ENCODE data around the gene SLC2A4.
"Not testable (repeated sequence)": the region's sequence is repeated elsewhere in the genome, so short reads cannot be mapped to it uniquely, and the experiment has no call there.

Gene SLC2A4

GRCh38 chr17:7281074-7281952, at the start of gene SLC2A4:
Gene SLC2A4 (plus strand): TSS chr17:7281718. CDS start chr17:7281935, 217 bp downstream.
- DNase-seq (ENCODE audit: low spot score): peak; percentile 98

DNA sequence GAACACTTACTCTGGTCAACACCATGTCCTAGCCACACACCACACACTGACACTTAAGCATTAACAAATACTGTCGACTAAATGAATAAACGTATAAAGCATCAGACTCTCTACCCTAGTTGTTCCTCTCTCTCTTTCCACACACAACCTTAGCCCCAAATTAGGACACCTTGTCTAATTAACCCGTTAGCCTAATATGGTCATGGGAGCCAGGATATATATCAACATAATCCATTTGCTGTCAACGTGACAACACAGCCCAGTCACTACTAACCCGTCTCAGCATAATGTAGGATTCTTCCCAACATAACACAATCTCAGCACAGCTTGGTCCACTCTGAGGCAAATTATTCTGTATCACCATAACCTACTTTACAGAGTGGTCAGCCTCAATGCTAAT, 49.4 kb upstream of the SLC2A4 start:
- no peak for DNase-seq (ENCODE audit: low spot score)

GRCh38 chr17:7233701-7234082, 47.8 kb upstream of the SLC2A4 start:
- no peak for DNase-seq (ENCODE audit: low spot score)

GRCh38 chr17:7234083-7234951, 47.2 kb upstream of the SLC2A4 start, which contains the start of gene DVL2:
Gene DVL2 (minus strand): TSS chr17:7234517. CDS start chr17:7234262, 255 bp downstream.
- peak; percentile 97 for DNase-seq (ENCODE audit: low spot score)

DNA sequence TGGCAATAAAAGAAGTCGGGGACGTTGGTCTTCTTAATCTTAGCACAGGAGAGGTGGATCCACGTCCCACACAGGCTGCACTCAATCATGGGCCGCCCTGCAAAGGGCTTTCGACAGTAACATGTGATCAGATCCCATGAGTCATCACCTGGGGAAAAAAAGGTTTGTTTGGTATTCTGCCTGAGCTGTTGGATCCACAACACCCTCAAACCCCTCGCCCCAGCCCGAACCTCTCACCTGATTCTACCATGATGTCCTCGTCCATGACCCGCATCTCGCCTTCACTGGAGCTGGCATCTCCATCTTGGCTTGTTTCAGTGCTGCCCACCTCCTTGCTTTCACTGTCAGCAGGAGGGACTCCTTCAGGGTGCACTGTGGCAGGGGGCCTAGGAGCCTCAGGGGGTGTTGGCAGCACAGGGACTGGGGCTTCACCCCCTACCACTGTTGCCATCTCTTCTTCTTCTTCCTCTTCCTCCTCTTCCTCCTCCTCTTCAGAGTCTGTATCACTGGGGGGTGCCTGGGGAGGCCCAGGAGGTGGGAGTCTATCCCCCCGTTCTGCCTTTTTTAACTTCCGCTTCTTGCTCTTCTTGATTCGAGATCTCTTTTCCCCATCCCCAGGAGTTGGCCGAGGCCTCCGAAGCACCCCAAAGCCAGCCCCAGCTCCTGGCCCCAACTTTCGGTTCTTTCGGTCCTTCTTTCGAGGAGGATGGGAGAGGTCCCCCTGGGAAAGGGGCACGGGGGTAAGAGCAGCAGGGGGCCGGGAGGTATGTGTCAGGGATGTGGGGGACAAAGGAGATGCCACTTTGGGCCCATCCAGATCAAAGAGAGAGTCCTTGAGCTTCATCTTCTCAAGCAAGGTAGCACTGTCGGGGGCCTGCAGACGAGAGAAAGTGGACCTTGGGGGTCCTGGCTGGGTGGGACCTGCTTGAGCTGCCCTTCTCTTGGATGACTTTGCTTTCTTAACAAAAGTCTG, 45.5 kb upstream of the SLC2A4 start:
- peak; percentile 41 for DNase-seq (ENCODE audit: low spot score)

- no peak for DNase-seq (ENCODE audit: low spot score)
Measured at GRCh38 chr17:7236808-7237207, 44.7 kb upstream of the SLC2A4 start.

- no peak for DNase-seq (ENCODE audit: low spot score)
Measured at GRCh38 chr17:7237266-7237760, 44.2 kb upstream of the SLC2A4 start.

GRCh38 chr17:7237761-7238419, 43.6 kb upstream of the SLC2A4 start:
- DNase-seq (ENCODE audit: low spot score): peak; percentile 84

DNA sequence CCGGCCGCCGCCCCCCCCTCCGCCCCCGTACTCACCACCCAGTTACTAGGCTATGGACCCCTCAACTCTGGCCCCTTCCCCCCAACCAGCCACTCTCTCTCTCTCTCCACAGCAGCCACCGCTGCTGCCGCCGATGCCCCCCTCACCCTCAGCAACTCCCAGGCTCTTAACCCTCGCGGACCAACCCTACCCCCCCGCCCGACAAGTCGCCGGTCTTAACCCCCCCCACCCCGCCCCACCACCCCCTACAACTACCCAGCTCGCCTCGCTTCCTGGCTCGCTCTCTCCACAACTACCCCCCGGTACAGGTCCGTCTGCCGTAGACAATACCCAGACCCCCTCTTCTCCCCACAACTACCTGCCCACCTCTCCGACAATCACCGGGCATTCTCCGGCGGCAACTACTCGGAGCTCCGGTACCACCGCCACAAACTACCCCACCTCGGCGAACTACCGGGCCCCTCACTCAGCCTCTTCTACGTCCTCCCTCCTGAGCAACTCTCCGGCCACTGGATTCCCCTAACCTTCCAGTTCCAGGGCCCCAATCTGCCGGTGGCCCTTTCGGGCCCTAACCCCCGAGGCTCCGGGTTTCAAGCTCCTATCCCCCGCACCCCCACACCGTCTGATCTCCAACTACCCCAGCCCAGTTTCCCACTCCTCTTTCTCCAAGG, 43.0 kb upstream of the SLC2A4 start:
- DNase-seq (ENCODE audit: low spot score): peak; percentile 38

DNA sequence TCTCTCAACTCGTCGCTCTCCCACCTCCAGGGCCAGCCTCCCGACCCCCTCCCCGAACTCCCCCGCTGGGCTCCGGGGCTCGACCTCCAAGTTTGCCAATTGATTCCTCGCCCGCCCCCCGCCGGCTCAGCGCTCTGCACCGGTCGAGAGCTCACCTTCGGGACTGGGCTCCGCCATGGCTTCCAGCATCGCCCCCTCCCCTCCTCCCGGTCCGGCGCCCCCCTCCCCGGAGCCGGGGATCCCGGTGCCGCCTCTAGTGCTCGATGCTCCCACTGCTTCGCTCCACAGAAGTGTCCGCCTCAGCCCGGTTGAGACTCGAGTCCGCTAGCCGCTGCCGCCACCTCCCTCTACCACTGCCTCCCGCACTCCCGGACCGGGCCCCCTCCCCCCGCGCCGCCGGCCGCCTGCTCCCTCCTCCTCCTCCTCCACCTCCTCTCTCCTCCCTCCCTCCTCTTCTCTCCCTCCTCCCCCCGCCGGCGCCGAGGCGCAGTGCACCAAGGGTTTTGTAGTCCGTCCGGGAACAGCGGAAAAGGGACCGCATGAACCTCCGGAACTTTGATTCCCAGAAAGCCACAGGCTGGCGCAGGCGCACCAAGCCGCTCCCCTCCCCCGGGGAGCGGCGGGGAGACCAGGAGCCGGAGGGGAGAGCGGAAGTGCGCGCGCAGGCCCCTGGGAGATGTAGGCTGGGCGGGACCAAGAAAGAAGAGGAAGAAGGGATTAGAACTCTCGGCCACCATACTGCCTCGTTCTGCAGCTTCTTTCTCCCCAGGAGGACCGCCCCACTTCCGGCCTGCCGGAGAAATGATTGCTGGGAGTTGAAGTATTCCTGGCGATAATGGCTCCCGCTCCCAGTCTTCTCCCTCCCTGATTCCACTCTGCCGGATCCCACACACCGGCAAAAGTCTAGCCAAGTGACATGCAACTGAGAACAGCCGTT, 42.2 kb upstream of the SLC2A4 start, which contains the start of gene PHF23:
PHF23 (minus strand) TSS at position 367 of the 937 bp plus-strand sequence; CDS start at position 189, 178 bp downstream.
- peak; percentile 99 for DNase-seq (ENCODE audit: low spot score)

- no peak for DNase-seq (ENCODE audit: low spot score)
Measured at GRCh38 chr17:7240375-7240774, 41.1 kb upstream of the SLC2A4 start.

DNA sequence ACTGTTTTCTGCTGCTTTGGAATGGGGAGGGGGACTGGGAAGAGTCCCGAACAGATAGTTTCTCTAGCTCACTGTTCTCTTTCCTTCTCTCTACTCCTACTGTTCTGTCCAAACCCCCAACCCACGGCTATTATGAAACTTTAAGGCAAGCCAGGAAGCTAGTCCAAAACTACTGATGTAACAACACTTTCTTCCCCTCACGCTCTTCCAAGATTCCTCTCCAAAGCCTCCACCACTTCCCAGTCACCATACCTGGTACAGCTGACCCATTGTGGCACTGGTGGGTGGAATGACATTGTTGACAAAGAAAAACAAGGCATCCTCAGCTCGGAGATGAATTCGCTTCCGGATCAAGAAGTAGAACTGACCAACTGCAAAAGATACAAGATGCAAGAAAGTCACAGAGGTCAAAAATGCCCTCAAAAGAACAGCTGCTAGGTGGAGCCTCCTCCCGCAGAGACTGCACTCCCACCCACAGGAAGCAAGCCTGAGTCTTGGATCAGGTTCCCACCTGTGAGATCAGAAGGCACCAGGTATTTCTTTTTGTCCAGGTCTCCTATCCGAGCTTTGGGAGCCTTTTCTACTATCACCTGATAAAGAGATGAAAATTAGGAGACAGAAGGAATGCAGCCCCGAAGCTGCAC, 40.3 kb upstream of the SLC2A4 start:
- no peak for DNase-seq (ENCODE audit: low spot score)

DNA sequence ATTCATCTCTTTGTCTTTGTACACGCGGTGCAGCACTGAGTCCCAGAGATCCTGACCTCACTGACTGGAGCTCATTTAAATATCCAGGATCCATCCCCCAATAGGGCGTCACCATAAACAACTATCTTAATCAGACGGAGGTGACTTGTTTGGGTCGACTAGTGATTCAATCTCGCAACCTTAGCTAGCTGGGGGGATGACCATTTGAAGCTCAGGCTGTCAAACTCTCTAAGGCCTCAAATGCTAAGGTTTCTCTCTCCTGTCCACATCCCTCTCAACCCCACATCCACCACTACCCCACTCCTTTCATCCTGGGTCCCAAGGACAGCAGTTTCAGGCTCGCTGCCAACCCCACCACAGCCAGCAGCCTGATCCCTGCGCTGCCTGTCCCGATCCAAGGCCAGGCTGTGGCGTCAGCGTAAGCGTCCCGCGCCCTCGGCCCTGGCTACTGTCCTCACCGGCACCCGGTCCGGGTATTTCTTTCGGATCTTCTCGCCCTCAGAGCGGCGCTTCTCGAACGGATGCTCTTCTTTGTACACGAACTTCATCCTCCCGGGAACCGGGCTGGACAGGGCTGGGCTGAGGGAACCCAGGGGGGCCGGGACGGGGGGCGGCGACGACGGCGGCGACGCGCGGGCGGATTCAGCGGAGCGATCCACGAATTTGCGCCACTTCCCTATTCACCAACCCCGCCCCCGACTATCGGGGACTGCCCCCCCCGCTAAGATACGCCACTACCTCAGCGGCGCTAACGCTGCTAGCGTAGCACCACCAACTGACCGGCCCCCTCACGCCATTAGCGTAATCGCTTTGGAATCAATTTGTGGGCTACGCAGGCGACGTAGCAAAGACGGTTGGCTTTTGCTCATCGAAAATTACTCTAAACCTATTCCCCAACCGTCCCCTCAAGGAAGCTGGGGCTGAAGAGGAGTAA, 39.5 kb upstream of the SLC2A4 start, which contains the start of gene GABARAP:
GABARAP (minus strand) TSS at position 667 of the 934 bp plus-strand sequence; CDS start at position 548, 119 bp downstream.
- peak; percentile 97 for DNase-seq (ENCODE audit: low spot score)

DNA sequence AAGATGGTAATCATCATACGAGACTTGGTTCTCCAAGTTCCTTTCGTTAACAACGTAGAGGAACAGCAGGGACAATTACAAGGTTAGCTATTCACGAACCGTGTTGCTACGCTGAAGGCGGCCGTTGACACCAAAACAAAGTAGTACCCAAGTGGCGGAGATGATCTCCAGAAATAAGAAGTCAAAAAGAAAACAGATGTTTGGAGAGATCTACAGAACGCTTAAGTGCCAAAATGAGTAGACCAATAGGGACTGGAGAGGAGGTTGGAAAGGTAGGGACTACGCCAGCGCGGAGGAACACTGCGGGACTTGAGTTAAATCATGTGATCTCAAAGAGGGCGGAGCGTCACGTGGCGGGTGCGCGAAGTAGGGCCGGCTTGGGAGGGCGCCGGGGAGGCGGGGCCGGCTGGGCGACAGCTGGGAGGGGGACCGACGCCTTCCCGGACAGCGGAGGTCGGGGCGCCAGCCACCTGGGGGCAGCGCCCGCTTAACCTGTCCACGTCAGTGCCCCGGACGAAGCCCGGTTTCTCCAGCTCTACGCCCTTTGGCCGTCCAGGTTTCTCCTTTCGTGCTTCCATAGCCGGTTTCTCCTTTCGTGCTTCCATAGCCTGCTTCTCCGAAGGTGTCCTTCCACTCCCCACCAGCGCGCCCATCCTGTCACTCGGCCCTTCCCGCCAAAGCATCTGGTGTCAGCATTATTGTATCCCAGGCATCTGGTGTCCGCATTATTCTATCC, 38.6 kb upstream of the SLC2A4 start:
- DNase-seq (ENCODE audit: low spot score): peak; percentile 97

GRCh38 chr17:7243453-7243729, 38.1 kb upstream of the SLC2A4 start:
- DNase-seq (ENCODE audit: low spot score): no peak

GRCh38 chr17:7243838-7244237, 37.7 kb upstream of the SLC2A4 start:
- DNase-seq (ENCODE audit: low spot score): not testable (repeated sequence)

DNA sequence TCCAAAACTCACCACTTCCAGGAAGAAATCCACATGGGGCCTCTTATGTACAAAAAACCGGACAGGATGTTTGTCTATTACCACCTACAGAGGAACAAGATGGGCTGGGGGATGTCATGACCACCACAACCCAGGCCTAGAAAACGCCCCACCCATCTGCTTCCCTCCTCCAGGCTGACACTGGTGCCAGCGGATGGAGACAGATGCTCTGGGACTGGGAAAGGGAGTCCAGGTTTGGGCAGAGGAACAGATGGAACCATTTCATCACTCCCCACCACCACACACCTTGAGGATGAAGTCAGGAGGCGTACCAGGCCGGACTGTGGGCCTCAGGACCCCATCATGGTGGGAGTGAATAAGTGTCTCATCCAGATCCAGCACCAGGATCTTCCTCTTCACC, 34.7 kb upstream of the SLC2A4 start:
- DNase-seq (ENCODE audit: low spot score): no peak
